Measurements from ENCODE around the gene SNAI3. TPM values are rescaled to one million over a fixed set of nuclear protein-coding genes. Genes with fewer than 3 reads are reported as not detected.

Gene SNAI3
- total RNA-seq, 1 donor from 2014 or later: 0.33 TPM

DNA sequence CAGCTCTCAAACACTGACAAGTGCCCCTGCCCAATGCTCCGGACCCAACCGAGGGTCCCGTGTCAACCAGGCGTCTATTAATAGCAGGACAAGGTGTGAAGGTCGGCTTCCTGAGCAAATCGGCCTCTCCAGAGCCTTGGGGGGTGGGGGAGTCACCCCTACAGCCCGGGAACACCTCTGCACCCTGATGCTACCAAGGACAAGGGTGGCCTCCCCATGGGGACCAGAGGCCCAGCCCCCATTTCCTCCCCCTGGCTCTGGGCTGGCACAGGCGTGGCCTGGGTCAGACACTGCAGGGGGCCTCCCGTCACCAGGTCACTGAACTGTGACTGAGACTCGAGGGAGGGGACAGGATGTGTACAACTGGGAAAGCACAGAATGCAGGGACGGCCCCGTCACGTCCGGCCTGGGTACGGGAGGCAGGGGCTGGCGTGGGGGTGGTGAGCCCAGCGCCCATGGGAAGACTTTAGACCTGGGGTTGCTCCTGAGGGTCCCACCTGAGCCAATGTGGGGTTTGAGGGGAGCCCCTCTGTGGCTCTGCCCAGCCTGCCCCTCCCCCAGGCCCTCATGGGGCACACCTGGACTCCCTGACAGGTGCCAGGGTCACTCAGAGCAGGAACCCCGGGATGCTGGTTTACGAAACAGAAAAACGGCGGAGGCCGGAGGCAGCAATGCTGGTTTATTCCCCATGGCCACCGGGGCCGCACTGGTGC, 34.9 kb downstream of the SNAI3 start:
- no peak for DNase-seq (ENCODE audit: low read depth, low spot score)

- no peak for DNase-seq (ENCODE audit: low read depth, low spot score)
These were observed 35.5 kb downstream of the SNAI3 start, which contains the start of gene CYBA for GRCh38 chr16:88650749-88651275. TSS of gene CYBA (minus strand) at chr16:88651053. CDS start at chr16:88651013, 40 bp downstream.

DNA sequence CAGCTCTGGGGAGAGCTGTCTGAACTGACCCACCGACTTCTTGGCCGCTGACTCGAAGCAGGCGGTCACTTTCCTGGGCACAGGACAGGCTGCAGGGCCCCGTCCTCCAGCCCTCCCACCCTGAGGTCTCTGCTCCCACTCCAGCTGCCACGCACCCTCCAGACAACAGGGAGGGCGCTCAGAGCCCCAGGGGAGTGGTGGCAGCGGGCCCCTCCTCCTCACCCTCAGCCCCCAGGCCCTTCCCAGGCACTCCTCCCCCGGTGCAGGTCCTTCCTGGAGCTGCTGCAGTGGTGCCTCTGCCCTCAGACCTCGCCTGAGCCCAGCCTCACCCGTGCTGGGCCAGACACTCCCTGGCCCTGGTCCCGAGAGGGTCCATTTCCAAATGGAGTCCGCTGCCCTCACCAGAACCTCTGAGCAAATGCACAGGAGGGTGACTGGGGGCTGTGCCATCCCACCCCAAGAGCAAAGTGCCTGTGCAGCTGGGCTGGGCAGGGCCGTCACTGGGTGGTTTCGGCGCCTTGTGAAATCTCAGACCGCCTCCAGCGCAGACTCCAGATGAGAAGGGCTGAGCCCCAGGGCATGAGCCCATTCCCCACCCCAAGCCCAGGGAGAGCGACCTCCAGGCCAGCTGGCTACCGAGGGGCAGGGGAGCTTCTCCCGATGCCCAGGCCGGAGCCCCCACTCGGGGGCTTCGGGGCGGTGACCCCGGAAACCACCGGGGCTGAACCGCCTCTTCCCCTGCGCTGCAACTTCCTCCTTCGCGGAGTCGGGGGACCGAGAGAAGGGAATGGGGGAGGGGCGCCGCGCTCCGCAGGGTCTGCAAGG, 36.2 kb downstream of the SNAI3 start:
- DNase-seq (ENCODE audit: low read depth, low spot score): no peak

GRCh38 chr16:88649195-88649923, 36.9 kb downstream of the SNAI3 start:
- DNase-seq (ENCODE audit: low read depth, low spot score): no peak

GRCh38 chr16:88647178-88648070, 38.9 kb downstream of the SNAI3 start:
- no peak for DNase-seq (ENCODE audit: low read depth, low spot score)

DNA sequence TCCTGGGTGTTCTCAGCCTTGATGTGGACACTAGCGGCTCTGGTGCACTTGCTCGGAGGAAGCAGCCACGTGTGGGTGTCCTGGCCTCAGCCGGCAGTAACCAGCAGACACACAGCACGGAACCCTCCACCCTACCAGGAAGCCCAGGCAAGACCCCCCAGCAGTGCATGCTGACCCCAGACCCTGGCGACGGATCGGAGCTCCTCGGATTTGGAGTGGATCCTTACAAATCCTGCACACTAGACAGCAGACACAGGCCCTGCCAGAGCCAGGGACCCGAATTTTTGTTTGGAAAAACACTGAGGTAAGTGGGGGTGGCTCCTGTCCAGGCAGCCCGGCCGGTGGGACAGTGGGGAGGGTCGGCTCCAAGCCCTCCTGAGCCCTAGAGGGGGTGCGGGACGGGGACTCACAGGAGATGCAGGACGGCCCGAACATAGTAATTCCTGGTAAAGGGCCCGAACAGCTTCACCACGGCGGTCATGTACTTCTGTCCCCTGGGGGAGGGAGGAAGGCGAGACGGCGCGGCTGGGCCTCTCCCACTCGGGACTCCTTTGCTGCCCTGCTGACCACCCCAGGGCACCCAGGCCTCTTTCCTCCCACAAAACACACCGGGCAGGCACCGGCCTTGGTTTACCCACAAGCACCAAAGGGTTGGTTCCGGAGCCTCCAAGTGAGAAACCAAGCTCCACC, 39.8 kb downstream of the SNAI3 start:
- no peak for DNase-seq (ENCODE audit: low read depth, low spot score)

- no peak for DNase-seq (ENCODE audit: low read depth, low spot score)
These were observed 40.4 kb downstream of the SNAI3 start for GRCh38 chr16:88645941-88646340.

GRCh38 chr16:88645455-88645854, 40.9 kb downstream of the SNAI3 start:
- no peak for DNase-seq (ENCODE audit: low read depth, low spot score)

- DNase-seq (ENCODE audit: low read depth, low spot score): no peak
These were observed 42.7 kb downstream of the SNAI3 start for GRCh38 chr16:88643644-88643932.

DNA sequence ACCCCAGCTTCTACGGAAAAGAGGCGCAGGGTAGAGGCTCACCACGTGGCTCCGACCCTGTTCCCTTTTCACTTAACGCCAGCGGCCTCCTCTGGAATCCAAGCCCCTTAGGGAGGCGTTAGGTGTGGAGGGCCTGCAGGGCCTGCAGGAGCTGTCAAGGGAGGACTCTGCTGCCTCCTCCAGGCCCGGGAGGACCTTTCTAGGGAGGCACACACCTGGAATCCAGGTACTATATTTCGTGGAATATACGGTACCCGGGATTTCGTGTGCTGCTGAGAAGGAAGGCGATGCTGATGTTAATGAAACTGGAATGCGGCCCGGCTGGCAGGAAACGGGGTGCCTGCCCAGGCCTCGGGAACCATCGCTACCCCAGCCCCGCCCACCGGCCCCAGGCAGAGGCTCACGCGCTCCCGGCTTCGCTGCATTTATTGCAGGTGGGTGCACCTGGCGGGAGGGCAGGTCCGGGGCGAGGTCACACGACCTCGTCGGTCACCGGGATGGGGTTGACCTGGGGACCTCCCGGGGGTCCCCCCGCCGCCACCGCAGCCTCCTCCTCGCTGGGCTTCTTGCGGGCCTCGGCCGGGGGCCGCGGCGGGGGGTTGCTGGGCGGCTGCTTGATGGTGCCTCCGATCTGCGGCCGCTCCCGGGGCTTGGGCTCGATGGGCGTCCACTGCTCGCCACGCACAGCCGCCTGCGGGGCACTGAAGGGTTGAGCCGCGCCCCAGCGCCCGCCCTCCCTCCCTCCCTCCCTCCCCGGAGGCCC, 43.2 kb downstream of the SNAI3 start:
- DNase-seq (ENCODE audit: low read depth, low spot score): no peak

- DNase-seq (ENCODE audit: low read depth, low spot score): no peak
These were observed 45.6 kb downstream of the SNAI3 start for GRCh38 chr16:88640498-88641247.

- no peak for DNase-seq (ENCODE audit: low read depth, low spot score)
These were observed 46.2 kb downstream of the SNAI3 start for GRCh38 chr16:88640039-88640495.

DNA sequence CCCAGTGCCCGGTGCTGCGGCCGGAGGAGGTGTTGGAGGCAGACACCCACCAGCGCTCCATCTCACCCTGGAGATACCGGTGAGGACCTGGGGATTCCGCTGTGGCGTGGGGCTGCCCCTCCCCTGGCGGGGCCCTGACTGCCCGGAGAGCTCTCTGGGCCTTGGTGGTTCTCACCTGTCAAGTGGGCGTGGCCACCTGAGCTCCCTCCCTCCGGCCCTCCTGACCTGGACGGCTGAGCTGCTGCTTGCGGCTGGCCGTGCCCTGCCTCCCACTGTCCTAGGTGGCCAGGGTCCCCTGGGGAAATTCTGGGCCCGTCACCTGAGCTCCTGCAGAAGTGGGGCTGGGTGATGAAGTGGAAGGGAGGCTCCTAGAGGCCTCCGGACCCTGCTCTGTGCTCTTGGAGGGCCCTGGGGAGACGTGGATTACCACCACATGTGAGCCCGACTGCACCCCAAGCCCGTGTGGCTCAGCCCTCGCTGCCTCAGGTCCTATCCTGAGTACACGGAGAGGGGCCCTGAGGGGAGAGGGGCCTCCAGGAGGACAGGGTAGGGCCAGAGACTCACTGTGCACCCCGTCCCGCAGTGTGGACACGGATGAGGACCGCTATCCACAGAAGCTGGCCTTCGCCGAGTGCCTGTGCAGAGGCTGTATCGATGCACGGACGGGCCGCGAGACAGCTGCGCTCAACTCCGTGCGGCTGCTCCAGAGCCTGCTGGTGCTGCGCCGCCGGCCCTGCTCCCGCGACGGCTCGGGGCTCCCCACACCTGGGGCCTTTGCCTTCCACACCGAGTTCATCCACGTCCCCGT, 46.9 kb downstream of the SNAI3 start:
- no peak for DNase-seq (ENCODE audit: low read depth, low spot score)

DNA sequence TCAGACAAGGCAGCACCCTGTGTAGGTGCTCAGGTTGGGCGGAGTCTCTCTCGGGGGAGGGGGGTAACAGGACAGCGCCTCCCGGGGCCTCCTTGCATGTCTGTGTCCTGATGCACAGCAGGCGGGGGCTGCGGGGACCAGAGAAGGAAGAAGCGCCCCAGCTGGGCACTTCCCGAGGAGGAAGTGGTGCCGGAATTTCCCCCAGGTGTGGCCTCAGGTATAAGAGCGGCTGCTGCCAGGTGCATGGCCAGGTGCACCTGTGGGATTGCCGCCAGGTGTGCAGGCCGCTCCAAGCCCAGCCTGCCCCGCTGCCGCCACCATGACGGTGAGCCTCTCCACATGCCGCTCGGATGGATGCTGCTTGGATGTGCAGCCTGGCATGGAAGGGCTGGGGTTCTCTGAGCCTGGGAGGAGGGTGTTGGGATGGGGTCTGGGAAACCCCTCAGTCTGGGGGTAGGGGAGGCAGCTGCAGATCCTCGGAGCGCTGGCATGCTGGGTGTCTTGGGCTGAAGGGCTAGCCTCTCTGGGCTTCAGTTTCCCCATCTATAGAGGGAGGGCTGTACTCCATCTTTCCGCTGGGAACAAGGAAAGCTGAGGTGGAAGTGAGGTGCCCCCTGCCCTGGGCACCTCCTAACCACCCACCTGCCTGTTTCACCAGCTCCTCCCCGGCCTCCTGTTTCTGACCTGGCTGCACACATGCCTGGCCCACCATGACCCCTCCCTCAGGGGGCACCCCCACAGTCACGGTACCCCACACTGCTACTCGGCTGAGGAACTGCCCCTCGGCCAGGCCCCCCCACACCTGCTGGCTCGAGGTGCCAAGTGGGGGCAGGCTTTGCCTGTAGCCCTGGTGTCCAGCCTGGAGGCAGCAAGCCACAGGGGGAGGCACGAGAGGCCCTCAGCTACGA, 47.7 kb downstream of the SNAI3 start, which contains the start of gene IL17C:
Gene IL17C, plus strand, starts transcription at position 250 of the 908 bp plus-strand sequence. Its CDS starts 70 bp downstream, at position 320.
- DNase-seq (ENCODE audit: low read depth, low spot score): no peak

- DNase-seq (ENCODE audit: low read depth, low spot score): no peak
These were observed 49.6 kb downstream of the SNAI3 start for GRCh38 chr16:88636488-88637265.

Data from pulmonary artery endothelial cell (primary cell).